ENCODE measurements around the gene POGLUT3. TPM values are rescaled to one million over a fixed set of nuclear protein-coding genes. Genes with fewer than 3 reads are reported as not detected.

POGLUT3 gene
- total RNA-seq, 1 donor from 2014 or later = 8.6 TPM

Other genes with a start within 250 kb of the POGLUT3 start
- gene C11orf65, start 30.9 kb downstream of the POGLUT3 start, total RNA-seq = 0.30 and 0.40 TPM in 2 replicates
- 0.90 and 0.91 TPM in 2 replicates for gene EXPH5, start 95.4 kb upstream of the POGLUT3 start, total RNA-seq
- 68.9 and 71.6 TPM in 2 replicates for gene DDX10, start 166.7 kb upstream of the POGLUT3 start, total RNA-seq

Measured in activated CD4-positive, alpha-beta T cell treated with anti-CD3 and anti-CD28 coated beads, Interleukin-2, amount 10 ng/mL, durations not matched to agents 24 days and 14 days (primary cell).